Stimulated activated CD8-positive, alpha-beta memory T cell treated with anti-CD3 and anti-CD28 coated beads, Interleukin-15, amount 100 ng/mL, for 24 hours (primary cell): ENCODE data around the gene RNF212.
"Not testable (repeated sequence)": the region's sequence is repeated elsewhere in the genome, so short reads cannot be mapped to it uniquely, and the experiment has no call there.

ENCODE experiments used
- DNase-seq: peaks from one replicate; pipeline ENCODE4 v3.0.0-alpha.2; 2020; ENCODE audit warnings: low read depth

The RNF212 gene

DNA sequence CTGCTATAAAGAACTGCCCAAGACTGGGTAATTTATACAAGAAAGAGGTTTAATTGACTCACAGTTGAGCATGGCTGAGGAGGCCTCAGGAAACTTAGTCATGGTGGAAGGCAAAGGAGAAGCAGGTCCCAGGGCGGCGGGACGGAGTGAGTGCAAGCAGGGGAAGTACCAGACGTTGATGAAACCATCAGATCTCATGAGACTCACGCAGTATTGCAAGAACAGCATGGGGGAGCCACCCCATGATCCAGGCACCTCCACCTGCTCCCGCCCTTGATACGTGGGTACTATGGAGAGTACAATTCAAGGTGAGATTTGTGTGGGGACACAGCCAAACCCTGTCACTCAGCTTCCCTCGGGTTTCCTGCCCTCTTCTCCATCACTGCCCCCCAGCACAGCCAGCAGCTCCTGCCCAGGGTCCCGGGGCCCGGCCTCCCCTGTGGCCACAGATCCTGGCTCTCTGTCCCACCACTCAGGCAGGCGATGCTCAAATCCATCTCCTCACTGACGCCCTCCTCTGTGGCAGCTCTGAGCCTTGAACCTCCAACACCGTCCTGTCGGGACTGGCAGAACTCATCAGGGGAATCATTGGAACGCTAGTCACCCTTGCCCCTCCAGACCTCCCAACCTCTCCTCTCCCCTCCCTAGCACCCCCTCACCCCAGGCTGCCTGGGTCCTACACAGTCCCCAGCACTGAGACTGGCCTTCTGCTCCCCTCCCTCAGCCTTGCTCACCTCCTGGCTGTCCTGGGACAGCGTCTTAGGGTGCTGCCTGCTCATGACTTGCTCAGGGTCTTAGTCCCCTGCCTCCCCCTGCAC, 64.4 kb downstream of the RNF212 start:
- DNase-seq: no peak

DNA sequence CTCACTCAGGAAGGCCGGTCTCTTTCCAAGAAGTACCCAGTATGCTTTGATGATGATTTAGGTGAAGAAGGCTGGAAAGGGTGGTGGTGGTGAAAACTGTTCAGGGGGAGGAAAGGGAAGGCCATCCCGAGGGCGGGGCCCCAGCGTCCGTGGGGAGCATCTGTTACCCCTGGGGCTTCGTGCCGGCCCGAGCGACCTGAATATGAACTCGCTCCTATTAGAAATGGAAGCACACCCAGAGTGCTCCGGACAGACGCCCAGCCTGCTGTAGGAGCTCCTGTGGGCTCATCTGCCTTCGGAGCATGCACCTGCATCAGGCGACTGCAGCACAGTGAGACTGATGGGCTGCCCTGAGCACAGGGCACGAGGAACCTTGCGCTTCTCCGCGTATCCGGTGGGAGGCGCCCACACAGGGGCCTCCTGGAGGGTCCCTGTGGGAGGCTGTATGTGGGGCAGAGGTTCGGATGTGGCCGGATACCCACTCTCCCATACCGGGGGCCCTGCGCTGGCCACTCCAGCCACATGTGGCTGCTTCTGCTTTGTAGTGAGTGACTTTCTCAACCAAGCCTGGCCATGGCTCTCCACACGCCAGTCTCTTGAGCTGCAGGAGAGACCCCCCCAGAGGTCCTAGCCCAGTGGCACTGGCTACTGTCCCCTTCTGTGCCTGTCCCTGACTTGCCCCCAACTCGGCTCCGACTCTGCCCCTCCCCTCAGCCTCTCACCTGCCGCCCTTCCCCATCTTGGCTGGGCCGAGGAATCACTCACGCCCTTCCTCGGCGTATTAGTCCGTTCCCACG, 65.2 kb downstream of the RNF212 start:
- DNase-seq: no peak

DNA sequence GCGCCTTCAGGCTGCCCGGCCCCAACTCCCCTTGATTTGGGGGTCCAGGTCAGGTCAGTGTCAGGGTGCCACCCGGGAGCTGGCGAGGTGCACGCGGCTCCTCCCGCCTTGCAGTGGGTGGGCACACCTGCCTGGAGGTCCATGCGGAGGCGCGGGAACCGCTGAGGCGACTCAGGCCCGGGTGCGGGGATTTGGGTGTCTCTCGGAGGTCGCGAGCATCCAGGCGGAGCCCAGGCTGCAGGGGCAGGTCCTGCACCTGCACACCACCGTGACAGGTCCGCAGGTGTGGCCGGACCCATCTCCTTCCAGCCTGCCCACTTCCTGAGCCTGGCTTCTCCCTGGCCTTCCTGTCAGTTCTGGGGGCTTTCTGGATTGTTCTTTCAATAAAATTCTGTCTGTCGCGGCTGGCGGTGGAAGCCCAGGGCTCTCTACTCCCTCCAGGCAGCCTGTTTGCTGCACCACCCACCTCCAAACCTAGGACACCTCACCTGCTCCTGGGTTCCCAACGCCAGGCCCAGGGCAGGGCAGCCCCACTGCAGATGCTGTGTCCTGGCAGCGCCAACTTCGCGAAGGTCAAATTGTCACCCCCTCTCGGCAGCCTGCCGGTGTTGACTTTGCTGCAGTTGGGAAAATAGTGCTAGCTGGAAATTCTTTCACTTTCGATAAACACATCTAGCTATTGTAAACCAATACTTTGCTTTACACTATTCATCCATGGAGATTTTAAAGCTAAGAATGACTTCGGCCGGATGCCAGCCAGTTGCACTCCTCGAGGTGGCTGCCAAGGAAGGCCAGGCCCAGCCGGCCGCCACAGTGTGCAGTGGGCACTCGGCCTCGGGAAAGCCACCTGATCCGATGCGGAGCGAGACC, 66.0 kb downstream of the RNF212 start:
- DNase-seq: no peak

DNA sequence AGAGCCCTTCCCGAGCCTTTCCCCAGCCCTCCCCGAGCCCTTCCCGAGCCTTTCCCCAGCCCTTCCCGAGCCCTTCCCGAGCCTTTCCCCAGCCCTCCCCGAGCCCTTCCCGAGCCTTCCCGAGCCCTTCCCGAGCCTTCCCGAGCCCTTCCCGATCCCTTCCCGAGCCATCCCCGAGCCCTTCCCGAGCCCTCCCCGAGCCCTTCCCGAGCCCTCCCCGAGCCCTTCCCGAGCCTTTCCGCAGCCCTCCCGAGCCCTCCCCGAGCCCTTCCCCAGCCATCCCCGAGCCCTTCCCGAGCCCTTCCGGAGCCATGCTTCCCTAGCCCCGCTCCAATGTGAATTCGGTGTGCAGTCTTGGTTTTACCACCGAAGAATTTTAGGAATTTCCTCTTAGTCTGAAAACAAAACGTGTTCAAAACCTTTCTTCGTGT, 66.8 kb downstream of the RNF212 start:
- not testable (repeated sequence) for DNase-seq

DNA sequence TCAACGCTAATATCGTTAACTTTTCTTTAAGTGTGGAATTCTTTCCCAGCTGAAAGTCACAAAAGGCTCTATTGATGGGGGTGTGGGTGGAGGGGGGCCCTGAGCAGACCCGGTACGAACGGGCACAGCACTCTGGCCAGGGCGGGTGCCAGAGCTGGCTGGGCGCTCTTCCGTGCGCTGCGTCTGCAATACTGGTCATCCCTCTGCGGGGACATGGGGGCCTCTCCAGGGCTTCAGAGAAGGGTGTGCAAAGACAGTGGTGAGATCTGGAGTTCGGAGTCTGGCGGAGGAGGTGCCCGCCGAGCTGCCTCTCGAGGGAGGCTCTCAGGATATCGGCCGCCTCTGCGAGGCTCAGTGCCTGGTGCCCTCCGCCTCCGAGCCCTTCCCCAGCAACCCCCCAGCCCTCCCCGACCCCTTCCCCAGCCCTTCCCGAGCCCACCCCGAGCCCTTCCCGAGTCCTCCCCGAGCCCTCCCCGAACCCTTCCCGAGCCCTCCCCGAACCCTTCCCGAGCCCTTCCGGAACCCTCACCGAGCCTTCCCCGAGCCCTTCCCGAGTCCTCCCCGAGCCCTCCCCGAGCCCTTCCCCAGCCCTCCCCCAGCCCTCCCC, 67.7 kb downstream of the RNF212 start:
- no peak for DNase-seq

DNA sequence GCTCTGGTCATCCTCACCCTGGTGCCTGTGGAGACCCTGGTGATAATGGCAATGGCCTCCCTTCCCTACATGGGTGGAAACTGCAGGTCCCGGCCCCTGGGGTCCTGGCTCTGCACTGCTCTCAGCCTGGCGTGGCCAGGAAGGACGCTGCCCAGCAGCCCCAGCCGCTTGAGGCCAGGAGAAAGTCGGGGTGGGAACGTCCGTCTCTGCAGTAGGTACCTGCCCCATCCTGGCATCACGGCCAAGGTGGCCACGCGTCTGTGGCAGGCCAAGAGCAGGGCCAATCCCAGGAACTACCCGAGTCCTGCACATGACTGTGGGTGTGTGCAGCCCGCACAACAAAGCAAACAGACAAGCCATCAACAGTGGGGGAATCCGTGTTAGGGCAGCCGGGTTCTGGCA, 68.2 kb downstream of the RNF212 start:
- DNase-seq: no peak

DNA sequence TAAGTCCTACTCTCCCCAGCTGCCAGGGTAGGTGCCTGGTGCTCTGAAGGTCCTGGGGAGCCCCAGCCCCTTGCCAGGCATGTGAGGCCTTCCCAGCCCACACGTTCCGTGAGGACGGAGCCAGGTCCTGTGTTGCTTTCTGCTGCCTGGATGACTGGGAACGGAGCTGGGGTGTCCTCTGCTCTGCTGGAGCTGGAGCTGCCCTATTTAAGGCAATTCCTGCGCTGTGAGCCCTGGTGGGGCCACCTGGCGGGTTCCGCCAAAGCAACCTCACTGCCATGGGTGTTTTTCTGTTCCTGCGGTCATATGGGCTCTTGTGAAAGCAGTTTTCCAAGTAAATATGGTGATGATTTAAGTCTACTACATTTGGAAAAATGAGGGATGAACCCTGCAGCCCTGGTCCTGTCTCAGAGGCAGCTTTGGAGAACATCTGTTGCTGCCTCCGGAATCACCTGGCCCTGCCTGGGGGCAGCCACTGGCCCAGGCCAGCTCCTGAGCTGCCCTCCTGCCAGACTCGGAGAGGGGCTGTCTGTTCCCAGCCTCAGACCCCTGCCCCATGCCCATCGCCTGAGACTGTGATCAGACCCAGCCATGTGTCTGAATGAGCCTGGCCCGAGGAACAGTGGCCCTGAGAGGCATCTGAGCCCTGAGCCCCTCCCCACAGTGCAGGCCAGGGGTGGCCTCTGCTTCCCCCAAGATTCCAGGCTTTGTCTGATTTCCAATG, 68.7 kb downstream of the RNF212 start:
- no peak for DNase-seq

DNA sequence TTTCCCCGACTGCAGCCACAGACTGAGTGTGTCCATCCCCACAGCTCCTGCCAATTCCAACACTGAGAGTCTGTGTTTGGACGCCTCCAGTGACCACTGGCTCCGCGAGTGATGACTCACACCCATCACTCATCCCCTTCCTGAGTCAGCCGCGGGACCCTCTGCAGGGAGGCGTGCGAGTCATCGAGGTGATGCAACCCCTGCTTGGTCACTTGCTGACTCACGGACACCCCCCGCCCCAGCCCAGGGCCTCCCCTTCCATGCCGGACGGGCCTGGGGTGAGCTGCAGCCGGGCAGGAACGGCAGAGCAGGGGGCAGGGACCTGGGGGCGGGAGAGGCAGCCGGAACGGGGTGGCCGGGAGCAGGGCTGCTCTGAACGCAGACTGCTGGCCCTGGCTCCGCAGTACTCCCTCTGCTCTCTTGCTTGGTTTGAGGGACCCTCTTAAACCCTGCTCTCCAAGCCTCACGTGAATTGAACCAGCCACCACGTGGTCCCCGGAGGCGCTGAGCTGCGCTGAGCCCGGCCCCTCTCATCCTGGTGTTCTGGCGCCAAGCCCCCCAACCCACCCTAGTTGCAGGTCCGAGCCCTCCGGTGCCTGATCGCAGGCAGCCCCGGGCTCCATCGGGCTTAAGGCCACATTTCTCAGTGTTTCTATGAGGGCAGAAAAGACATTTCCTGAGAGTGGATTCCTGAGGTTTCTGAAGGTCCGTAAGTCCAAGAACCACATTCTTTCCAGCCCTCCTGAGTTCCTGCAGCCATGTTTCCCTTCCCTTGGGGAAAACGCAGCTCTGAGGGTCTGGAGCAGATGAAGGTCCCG, 69.5 kb downstream of the RNF212 start:
- DNase-seq: no peak

DNA sequence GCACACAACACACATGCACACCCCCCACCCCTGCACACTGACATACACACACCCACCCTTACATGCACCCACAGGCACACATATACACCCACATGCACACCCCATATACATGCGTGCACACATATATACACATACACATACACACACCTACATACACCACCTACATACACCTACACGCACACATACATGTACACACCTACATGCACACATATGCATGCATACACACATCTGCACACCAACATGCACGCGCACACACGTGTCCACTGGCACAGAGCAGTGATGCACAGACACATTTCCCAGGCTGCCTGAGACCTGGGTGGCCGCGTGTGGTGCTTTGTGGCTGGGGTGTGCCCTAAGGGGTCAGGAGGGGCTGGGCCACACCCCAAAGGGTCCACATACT, 70.2 kb downstream of the RNF212 start:
- no peak for DNase-seq

DNA sequence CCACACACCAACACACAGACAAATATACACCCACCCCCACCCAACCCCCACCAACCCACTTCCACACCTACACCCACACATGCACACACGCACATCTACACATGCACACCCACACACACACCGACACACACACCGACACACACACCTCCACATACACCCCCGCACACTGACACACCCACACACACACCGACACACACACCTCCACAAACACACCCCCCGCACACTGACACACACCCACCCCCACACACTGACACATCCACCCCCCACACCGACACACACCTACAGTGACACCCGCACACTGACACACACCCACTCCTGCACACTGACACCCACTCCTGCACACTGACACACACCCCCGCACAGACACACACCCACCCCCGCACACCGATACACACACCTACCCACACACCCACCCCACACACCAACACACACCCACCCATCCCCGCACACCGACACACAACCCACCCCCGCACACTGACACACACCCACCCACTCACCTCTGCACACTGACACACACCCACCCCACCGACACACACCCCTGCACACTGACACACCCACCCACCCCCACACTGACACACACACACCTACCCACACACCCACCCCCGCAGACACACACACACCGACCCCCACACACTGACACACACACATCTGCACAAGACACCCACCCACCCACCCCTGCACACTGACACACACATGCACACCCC, 70.9 kb downstream of the RNF212 start:
- DNase-seq: no peak

DNA sequence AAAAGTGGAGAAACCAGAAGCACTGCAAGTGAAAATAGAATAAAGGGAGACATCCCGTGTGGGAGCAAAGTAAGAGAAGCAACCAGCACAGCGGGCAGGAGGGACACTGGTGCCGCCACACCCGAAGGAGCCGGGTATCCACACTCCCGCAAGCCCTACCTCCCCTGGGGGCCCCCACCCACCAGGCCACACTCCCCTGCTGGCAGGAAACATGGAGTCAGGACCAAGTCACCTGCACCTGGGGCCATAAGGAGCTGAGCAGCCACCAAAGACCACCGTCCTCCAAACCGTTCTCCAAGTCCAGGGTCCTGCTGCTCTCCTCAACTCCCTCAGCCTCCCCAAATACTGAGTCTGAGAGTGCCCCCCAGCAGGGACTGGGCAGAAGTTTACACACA, 71.4 kb downstream of the RNF212 start:
- DNase-seq: no peak

DNA sequence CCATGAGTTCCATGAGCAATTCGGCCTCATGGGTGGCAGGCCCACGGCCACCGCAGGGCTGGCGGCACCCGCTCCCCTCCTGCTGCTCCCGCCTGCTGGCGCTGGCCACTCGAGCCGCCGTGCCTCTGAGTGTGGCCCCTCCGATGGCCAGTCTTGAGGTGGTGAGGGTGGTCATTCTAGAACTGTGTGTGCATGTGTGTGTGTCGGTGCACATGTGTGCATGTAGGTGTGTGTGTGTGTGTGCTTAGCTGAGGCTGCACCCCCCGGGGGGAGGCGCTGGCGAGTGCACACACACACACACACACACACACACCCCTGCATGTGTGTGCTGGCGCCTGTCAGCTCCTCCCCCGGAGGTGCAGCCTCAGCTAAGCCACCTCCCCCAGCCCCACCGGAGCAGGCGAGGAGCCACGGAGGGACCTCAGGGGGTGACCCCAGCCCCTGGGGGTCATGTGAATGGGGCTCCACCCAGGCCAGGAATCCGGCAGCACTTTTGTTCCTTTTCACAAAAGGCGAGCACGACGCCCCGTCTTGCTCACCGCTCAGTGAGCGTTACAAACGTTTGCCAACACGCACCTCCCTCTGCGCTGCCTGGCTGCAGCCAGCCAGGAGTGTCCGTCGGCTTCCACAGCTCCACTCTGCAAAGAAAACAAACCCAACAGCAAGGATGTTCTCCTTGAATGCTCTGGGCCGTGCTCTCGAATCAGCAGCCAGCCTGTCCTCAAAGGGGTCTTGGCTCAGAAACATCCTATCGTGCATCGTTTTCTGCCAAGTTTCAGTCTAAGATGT, 72.0 kb downstream of the RNF212 start:
- DNase-seq: no peak

DNA sequence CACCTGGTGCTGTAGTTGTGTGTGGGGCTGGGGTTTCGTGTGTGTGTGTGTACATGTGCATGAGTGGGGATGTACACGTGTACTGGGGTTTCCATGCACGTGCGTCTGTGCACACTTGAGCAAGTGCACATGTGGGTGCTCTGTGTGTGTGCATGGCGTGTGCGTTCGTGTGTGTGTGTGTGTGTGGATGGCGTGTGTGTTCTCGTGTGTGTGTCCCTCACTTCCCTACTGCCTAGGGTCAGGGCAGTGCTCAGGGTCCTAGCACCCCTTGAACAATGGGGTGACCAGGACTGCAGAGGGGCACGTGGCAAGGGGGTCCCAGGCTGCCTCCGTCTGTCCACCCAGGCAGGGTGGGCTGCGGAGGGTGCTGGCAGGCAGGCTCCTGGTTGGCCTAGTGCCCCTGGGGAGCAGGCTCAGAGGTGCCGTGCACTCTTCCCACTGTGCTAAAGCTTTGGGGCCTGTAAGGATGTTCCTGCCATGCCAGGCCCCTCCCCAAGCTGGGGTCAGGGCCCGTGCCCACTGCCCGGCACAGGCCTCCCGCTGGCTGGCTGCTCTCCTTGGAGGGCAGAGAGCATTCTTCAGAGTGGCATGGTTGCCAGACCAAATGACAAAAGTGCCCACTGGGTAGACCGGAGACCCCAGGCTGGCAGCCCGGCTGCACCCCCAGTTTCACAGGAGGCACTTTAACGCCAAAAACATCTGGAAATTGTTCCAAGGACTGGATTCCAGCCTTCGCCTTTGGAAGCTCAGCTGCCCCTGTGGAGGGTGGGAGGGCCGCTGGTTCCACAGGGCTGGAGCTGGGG, 72.8 kb downstream of the RNF212 start:
- no peak for DNase-seq

DNA sequence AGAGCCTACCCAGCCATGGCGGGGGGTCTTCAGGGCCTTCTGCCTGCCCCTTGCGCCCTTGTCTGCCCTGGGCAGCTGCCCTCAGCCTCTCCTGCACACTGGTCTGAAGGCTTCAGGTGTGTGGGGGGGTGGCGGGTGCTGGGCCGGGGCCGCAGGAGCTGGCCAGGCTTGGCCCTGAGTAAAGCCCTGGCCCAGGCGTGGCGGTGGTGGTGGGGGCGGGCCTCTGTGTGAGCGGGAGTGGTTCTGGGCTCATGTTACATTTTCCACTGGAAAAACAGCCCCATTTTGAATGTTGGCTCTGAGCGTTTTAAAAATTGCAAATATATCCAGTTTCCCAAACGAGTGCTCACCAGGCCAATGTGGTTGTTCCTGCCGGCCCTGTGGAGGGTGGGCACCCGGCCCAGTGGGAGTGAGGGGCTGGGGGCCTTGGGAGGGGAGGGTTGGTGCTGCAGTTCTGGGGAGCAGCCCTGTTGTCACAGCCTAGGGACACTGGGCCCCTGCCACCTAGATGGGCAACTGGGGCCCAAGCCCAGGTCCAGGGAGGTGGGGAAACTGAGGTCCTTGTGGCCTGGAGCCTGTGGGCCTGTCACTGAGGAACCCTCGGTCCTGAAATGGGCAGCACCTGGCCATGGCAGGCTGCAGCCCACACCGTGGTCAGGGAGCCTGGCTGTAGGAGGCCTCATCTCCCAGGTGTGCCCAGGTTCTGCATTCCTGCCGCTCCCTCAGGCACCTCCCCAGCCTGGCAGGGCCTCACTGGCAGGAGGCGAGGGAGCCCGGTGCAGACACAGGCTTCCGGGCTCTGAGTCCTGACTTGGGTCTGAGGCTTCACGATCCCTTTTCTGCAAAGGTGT, 73.6 kb downstream of the RNF212 start:
- no peak for DNase-seq

DNA sequence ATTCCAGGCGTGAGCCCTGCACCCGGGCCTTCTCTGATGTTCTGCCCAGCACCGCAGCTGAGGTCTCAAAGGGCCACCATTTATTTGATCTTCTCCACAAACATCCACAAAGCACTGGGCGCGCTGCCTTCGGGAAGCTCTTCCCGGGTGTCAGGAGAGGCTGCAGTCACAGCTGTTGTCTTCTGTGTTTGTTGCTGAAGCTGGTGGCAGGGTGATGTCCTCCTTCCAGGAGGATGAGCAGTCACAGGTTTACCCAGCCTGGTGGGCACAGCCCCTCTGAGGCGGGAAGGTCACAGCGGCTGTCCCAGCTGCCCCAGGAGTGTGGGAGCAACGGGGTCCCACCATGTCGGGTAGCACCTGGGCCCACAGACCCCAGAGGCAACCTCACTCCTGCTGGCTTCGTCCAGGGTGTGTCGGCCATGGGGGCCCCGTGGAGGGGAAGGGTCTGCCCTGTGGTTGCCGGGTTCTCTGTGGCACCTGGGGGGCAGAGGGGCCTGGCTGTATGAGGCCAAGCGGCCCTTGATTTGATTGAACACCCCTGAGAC, 74.3 kb downstream of the RNF212 start:
- DNase-seq: no peak

DNA sequence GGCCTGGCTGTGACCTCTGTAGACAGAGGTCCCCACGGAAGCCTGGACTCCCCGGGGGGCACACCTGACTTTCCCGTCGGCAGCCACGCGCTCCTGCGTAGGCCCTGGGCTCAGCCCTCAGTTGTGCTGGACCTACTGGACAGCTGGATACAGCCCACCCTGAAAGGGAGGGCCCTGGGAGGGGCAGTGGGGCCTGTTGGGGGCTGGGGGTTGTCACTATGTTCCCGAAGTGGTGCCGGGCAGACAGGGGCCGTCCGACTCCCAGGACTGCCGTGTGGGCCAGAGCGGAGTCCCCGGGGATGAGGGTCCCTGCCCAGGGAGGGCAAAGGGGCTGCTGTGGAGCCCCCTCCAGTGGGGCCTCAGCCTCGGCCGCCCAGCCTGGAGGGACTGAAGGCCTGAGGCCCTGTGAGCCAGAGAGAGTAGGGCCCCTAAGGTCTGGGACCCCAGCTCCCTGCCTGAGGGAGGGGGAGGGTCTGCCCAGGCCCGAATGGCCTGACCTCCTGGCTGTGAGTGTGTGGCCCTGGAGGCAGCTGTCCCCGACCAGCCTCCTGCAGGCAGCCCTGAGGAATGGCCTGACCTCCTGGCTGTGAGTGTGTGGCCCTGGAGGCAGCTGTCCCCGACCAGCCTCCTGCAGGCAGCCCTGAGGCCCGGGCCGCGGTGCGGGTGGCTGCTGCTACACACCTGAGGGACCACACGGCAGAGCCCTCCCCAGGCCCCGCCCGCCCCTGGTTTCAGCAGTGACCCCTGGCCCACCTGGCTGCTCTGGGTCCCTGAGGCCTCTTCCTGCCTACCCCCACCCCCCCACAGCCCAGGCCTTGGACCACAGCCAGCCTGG, 76.2 kb downstream of the RNF212 start:
- no peak for DNase-seq
